Parathyroid adenoma (tissue), 2 donors: Measurements from ENCODE around the gene PTPRM.

Experiments
- H2AFZ ChIP-seq: fragments of 300-600 bp; sonication (generic); one replicate; pipeline ENCODE4 v1.7.0; 2017; ENCODE audit warnings: antibody characterized with exemption, mild to moderate bottlenecking
- H3K27ac ChIP-seq: fragments of 300-600 bp; sonication (generic); one replicate; pipeline ENCODE4 v1.7.0; 2017
- H3K27me3 ChIP-seq: fragments of 300-600 bp; sonication (generic); one replicate; pipeline ENCODE4 v1.7.0; 2017; ENCODE audit warnings: low read length; ENCODE audit not compliant: control insufficient read depth, insufficient read depth
- H3K36me3 ChIP-seq: fragments of 300-600 bp; sonication (generic); one replicate; pipeline ENCODE4 v1.7.0; 2017; ENCODE audit warnings: low read length; ENCODE audit not compliant: control insufficient read depth, insufficient read depth
- H3K4me1 ChIP-seq: fragments of 300-600 bp; sonication (generic); one replicate; pipeline ENCODE4 v1.7.0; 2017; ENCODE audit warnings: control low read depth
- H3K4me2 ChIP-seq: fragments of 300-600 bp; sonication (generic); one replicate; pipeline ENCODE4 v1.7.0; 2017; ENCODE audit warnings: low read length
- H3K4me3 ChIP-seq: fragments of 300-600 bp; sonication (generic); one replicate; pipeline ENCODE4 v1.7.0; 2017; ENCODE audit warnings: low read depth, low read length
- H3K79me2 ChIP-seq: fragments of 300-600 bp; sonication (generic); one replicate; pipeline ENCODE4 v1.7.0; 2017; ENCODE audit warnings: control low read depth
- H3K9ac ChIP-seq: fragments of 300-600 bp; sonication (generic); one replicate; pipeline ENCODE4 v1.7.0; 2017; ENCODE audit warnings: mild to moderate bottlenecking
- H3K9me3 ChIP-seq: fragments of 300-600 bp; sonication (generic); one replicate; pipeline ENCODE4 v1.7.0; 2017; ENCODE audit warnings: low read length; ENCODE audit not compliant: control insufficient read depth
- CTCF ChIP-seq: fragments of 300-600 bp; sonication (generic); IDR thresholded peaks from one replicate; pipeline ENCODE4 v1.7.0; 2017; ENCODE audit warnings: antibody characterized with exemption, mild to moderate bottlenecking
- donor health status: primary hyperparathyroidism.

Gene PTPRM

GRCh38 chr18:7624697-7625096 lies 57.6 kb downstream of the PTPRM start:
- Histone ChIP-seq H3K36me3 (no peaks in the 10 kb centered on the region), H2AFZ (no peak overlapping the region), H3K27ac (no peak overlapping the region), H3K4me3 (no peak overlapping the region), H3K4me1 (no peaks in the 10 kb centered on the region), H3K4me2 (no peak overlapping the region), H3K9me3 (no peaks in the 10 kb centered on the region), H3K79me2 (peaks cover 14% of the 10 kb centered on the region), H3K27me3 (no peaks in the 10 kb centered on the region), H3K9ac (no peak overlapping the region)
- TF ChIP-seq CTCF, result no peak

GRCh38 chr18:7626175-7626921 lies 59.2 kb downstream of the PTPRM start:
- Histone ChIP-seq H3K79me2 (peaks cover 12% of the 10 kb centered on the region), H3K27ac (no peak overlapping the region), H3K27me3 (no peaks in the 10 kb centered on the region), H3K36me3 (no peaks in the 10 kb centered on the region), H3K4me2 (no peak overlapping the region), H3K4me3 (no peak overlapping the region), H3K9me3 (no peaks in the 10 kb centered on the region), H3K9ac (no peak overlapping the region), H3K4me1 (peaks cover 4% of the 10 kb centered on the region), H2AFZ (no peak overlapping the region)
- no peak for TF ChIP-seq CTCF

- Histone ChIP-seq H3K4me2 (no peak overlapping the region), H3K9me3 (no peaks in the 10 kb centered on the region), H3K4me1 (peaks cover 4% of the 10 kb centered on the region), H3K27ac (no peak overlapping the region), H2AFZ (no peak overlapping the region), H3K79me2 (peaks cover 12% of the 10 kb centered on the region), H3K36me3 (no peaks in the 10 kb centered on the region), H3K4me3 (no peak overlapping the region), H3K27me3 (no peaks in the 10 kb centered on the region), H3K9ac (no peak overlapping the region)
- no peak for TF ChIP-seq CTCF
Measured at GRCh38 chr18:7626922-7627440, 59.9 kb downstream of the PTPRM start.

GRCh38 chr18:7629416-7629815 lies 62.3 kb downstream of the PTPRM start:
- no peak overlapping the region for H3K9ac ChIP-seq

More at GRCh38 chr18:7629416-7629815, 62.3 kb downstream of the PTPRM start:
- no peak overlapping the region for H3K4me2 ChIP-seq
- H3K9me3 ChIP-seq, result no peaks in the 10 kb centered on the region
- H3K27me3 ChIP-seq, result no peaks in the 10 kb centered on the region
- peaks cover 4% of the 10 kb centered on the region for H3K79me2 ChIP-seq
- TF ChIP-seq CTCF, result no peak
- no peak overlapping the region for H2AFZ ChIP-seq
- H3K36me3 ChIP-seq, result no peaks in the 10 kb centered on the region
- no peak overlapping the region for H3K4me3 ChIP-seq
- H3K27ac ChIP-seq, result no peak overlapping the region
- H3K4me1 ChIP-seq, result peaks cover 4% of the 10 kb centered on the region
